Lower leg skin (tissue), 3 donors: ENCODE measurements around the gene VGLL3.

Source experiments
- POLR2A ChIP-seq, 2 donors: fragments of 450-650 bp; IDR thresholded peaks; one replicate each; pipeline ENCODE4 v1.6.1; 2016 to 2017; ENCODE audit warnings: antibody characterized with exemption in 2 of 2, mild to moderate bottlenecking in 1 of 2, moderate library complexity in 1 of 2
- TF ChIP-seq, protein P1 (sequence below), 3 donors: fragments of 450-650 bp; IDR thresholded peaks; one replicate each; pipeline ENCODE4 v1.5.1; 2016; ENCODE audit warnings: antibody characterized with exemption in 3 of 3, mild to moderate bottlenecking in 3 of 3, moderate library complexity in 2 of 3

- TF ChIP-seq, protein P1, sequence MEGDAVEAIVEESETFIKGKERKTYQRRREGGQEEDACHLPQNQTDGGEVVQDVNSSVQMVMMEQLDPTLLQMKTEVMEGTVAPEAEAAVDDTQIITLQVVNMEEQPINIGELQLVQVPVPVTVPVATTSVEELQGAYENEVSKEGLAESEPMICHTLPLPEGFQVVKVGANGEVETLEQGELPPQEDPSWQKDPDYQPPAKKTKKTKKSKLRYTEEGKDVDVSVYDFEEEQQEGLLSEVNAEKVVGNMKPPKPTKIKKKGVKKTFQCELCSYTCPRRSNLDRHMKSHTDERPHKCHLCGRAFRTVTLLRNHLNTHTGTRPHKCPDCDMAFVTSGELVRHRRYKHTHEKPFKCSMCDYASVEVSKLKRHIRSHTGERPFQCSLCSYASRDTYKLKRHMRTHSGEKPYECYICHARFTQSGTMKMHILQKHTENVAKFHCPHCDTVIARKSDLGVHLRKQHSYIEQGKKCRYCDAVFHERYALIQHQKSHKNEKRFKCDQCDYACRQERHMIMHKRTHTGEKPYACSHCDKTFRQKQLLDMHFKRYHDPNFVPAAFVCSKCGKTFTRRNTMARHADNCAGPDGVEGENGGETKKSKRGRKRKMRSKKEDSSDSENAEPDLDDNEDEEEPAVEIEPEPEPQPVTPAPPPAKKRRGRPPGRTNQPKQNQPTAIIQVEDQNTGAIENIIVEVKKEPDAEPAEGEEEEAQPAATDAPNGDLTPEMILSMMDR (IDR thresholded peaks at IDR 0.05), result no peak
- no peak for TF ChIP-seq POLR2A (IDR thresholded peaks at IDR 0.05)
Observed at GRCh38 chr3:86930181-86930580, 60.8 kb downstream of the VGLL3 start.
